BJ (cell line): Measurements from ENCODE around the gene TFB1M. TPM values are rescaled to one million over a fixed set of nuclear protein-coding genes. Genes with fewer than 3 reads are reported as not detected.
"Not testable (repeated sequence)": the region's sequence is repeated elsewhere in the genome, so short reads cannot be mapped to it uniquely, and the experiment has no call there.

ENCODE experiments used
- CTCF ChIA-PET: fragments of 350-600 bp; formaldehyde crosslinking; extraction: SDS; loops from one replicate; lab custom pipeline; 2021; ENCODE audit warnings: antibody characterized with exemption, inconsistent platforms; lab: Yijun Ruan, JAX
- POLR2A ChIA-PET: fragments of 300-600 bp; sonication (Branson Sonifier 250); formaldehyde crosslinking; extraction: SDS; loops from one replicate; lab custom pipeline; 2021; ENCODE audit warnings: antibody characterized with exemption; lab: Charles Lee
- DNase-seq: peaks from one replicate; pipeline ENCODE4 v3.0.0-alpha.2; 2011; ENCODE audit warnings: low read depth
- H3K27me3 ChIP-seq: 2 replicates; pipeline ENCODE4 v1.6.0; 2011; ENCODE audit warnings: low read length; ENCODE audit not compliant: control insufficient read depth, insufficient read depth
- H3K36me3 ChIP-seq: 2 replicates; pipeline ENCODE4 v1.5.1; 2011; ENCODE audit warnings: low read length; ENCODE audit not compliant: control insufficient read depth, insufficient read depth
- H3K4me3 ChIP-seq: 2 replicates; pipeline ENCODE4 v1.5.1; 2011; ENCODE audit warnings: low read depth, mild to moderate bottlenecking, control low read depth, low read length
- CTCF ChIP-seq: IDR thresholded peaks from 2 replicates; pipeline ENCODE4 v1.5.1; 2011; ENCODE audit warnings: low read depth, mild to moderate bottlenecking, control low read depth, inconsistent platforms, low read length, moderate library complexity; ENCODE audit not compliant: insufficient read depth
- polyA plus RNA-seq: library from polyadenylated mRNA; depleted of rRNA; stranded (reverse); fragments of >200 nt; gene quantifications from 2 replicates; pipeline ENCODE4 v1.2.3, GENCODE V29; 2011

The TFB1M gene
- polyA plus RNA-seq, 1 experiment: 12.9 TPM

- ChIA-PET POLR2A (no interaction called here), CTCF (interaction anchor here (1.3 to 3.7 kb wide), 2 partner anchors 10 to 13 kb away, joined by 3 to 12 read pairs; no protein-coding TSS in a partner anchor)
- TF ChIP-seq CTCF: no peak
- H3K4me3 ChIP-seq: no peak overlapping the region
- no peaks in the 10 kb centered on the region for H3K27me3 ChIP-seq
- no peaks in the 10 kb centered on the region; the same call in 1 of the 2 replicates for H3K36me3 ChIP-seq
- no peak for DNase-seq
These were observed 79.6 kb downstream of the TFB1M start for GRCh38 chr6:155234687-155235086.

- ChIA-PET POLR2A (no interaction called here), CTCF (interaction anchor here (3.7 kb wide), 1 partner anchor 14 kb away, joined by 12 read pairs; no protein-coding TSS in a partner anchor)
- Histone ChIP-seq H3K36me3 (no peaks in the 10 kb centered on the region), H3K27me3 (no peaks in the 10 kb centered on the region), H3K4me3 (no peak overlapping the region)
- DNase-seq: no peak
- TF ChIP-seq CTCF: no peak
These were observed 80.1 kb downstream of the TFB1M start for GRCh38 chr6:155234167-155234566.

GRCh38 chr6:155232848-155233247 lies 81.4 kb downstream of the TFB1M start:
- DNase-seq: no peak
- Histone ChIP-seq H3K36me3 (no peaks in the 10 kb centered on the region), H3K4me3 (no peak overlapping the region), H3K27me3 (no peaks in the 10 kb centered on the region)
- ChIA-PET POLR2A (no interaction called here), CTCF (interaction anchor here (0.6 to 1.1 kb wide), 3 partner anchors 20 to 57 kb away, joined by 3 read pairs; no protein-coding TSS in a partner anchor)
- TF ChIP-seq CTCF: no peak

- H3K27me3 ChIP-seq, H3K36me3 ChIP-seq, H3K4me3 ChIP-seq, DNase-seq, POLR2A ChIA-PET: not testable (repeated sequence)
- CTCF ChIA-PET: interaction anchor here (0.7 kb wide), 1 partner anchor 15 kb away, joined by 3 read pairs; no protein-coding TSS in a partner anchor
These were observed 83.3 kb downstream of the TFB1M start for GRCh38 chr6:155230975-155231374.

GRCh38 chr6:155228546-155229166 lies 85.6 kb downstream of the TFB1M start:
- Histone ChIP-seq H3K4me3 (no peak overlapping the region), H3K27me3 (no peaks in the 10 kb centered on the region), H3K36me3 (no peaks in the 10 kb centered on the region)
- ChIA-PET POLR2A (no interaction called here), CTCF (interaction anchor here (0.6 kb wide), 1 partner anchor 19 kb away, joined by 3 read pairs; no protein-coding TSS in a partner anchor)
- DNase-seq: no peak
- TF ChIP-seq CTCF: no peak
